LoVo (cell line): ENCODE data around the gene USH1G.
"Not testable (repeated sequence)": the region's sequence is repeated elsewhere in the genome, so short reads cannot be mapped to it uniquely, and the experiment has no call there.

Experiments used
- DNase-seq: peaks from one replicate; pipeline ENCODE4 v3.0.0-alpha.2; 2016; ENCODE audit warnings: low spot score

Gene USH1G

DNA sequence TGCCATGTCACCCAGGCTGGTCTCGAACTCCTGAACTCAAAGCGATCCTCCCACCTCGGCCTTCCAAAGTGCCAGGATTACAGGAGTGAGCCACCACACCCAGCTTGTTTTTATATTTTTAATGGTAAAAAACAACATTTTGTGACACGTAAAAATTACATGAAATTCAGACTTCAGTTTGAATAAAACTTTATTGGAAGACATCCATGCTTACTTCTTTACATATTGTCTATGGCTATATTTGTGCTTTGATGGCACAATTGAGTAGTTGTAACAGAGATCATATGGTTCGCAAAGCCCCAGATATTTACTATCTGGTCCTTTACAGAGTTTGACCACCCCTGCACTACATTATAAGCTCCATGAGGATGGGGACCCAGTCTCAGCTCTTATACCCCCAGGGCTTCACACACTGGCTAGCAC is 48.4 kb downstream of the USH1G start:
- no peak for DNase-seq

DNA sequence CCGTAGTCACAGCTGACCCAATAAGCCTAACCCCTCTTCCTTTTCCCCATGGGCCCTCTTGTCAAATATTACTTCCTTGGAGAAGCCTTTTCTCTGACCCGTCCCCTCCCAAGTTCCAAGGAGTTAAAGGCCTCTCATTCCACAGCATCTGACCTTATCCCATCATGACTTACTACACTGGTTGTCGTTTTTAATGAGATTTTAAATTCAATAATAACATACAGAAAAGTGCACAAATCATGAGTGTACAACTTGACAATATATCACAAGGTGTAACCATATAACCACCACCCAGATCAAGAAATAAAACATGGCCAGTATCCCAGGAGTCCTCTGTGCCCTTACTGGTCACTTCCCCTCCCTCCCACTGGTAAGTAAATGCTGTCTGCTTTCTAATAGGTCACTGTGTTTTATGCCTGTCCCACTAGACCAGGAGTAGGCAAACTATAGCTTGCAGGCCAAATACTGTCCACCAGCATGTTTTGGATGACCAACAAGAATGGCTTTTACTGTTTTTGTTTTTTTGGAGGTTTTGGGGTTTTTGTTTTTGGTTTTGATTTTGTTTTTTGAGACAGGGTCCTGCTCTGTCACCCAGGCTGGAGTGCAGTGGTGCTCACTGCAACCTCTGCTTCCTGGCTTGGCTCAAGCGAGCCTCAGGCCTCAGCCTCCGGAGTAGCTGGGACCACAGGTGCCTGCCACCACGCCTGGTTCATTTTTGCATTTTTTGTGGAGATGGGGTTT is 49.0 kb downstream of the USH1G start:
- DNase-seq: peak; percentile 24

- peak; percentile 99 for DNase-seq
These were observed 49.8 kb downstream of the USH1G start for GRCh38 chr17:74873037-74873873.

GRCh38 chr17:74872313-74873036 is 50.6 kb downstream of the USH1G start, which contains the start of gene FDXR:
FDXR (minus strand) TSS chr17:74872994; CDS start chr17:74872944, 50 bp downstream.
- no peak for DNase-seq

GRCh38 chr17:74871356-74872076 is 51.5 kb downstream of the USH1G start:
- no peak for DNase-seq

- no peak for DNase-seq
These were observed 52.5 kb downstream of the USH1G start for GRCh38 chr17:74870512-74870911.

DNA sequence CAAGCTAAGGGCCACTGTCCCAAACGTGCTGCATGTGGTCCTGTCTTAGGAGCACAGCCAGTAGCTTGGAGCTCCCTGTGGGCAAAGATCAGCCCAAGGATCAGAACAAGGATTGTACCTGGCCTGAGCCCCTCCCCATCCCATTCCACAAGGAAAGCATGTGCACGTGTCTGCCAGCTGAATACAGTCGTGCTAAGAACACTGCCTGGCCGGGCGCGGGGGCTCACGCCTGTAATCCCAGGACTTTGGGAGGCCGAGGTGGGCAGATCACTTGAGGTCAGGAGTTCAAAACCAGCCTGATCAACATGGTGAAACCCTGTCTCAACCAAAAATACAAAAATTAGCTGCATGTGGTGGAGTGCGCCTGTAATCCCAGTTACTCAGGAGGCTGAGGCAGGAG is 53.0 kb downstream of the USH1G start:
- DNase-seq: not testable (repeated sequence)

DNA sequence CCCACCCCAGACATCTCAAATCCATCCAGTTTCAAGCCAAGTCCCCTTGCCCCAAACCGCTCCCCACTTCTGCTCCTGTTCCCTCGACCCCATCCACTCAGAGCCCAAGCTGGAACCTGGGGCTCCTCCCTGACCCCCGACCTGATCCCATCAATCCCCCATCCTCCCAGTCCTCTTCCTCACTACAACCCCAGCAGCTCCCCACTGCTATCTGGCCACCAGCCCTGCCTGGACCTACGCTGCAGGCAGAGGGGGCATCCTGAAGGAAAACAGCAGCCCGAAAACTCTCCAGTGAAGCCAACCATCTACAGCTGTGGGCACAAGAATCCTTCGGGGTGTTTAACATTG is 54.2 kb downstream of the USH1G start:
- DNase-seq: no peak

GRCh38 chr17:74868251-74868907 is 54.7 kb downstream of the USH1G start:
- no peak for DNase-seq

DNA sequence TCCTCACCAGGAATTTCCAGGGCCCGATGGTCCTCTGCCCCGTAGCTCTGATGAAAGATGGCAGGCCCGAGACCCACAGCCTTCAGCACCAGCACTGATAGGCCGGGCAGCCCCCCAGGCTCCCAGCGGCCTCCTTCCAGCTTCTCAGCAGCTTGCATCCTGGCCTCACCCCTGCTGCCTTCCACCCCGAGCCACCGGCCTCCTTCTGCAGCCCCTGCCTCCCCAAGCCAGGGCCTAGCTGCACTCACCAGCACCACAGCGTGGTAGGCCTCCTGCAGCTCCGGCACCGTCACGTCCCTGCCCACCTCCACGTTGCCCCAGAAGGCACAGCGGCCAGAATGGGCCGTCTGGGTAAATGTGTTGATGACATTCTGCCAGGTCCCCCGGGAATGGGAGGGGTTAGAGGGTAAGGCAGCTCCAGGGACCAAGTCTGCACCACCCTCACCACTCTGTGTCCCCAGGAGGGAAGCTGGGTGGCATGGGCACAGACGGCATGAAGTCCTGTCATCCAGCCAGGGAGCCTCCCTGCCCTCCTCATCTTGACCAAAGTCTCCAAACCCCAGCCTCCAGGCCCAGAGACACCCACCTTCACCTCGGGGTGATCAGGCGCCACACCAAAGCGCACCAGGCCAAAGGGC is 56.7 kb downstream of the USH1G start:
- no peak for DNase-seq
